Measurements from ENCODE around the gene CDR2L.

Gene CDR2L

DNA sequence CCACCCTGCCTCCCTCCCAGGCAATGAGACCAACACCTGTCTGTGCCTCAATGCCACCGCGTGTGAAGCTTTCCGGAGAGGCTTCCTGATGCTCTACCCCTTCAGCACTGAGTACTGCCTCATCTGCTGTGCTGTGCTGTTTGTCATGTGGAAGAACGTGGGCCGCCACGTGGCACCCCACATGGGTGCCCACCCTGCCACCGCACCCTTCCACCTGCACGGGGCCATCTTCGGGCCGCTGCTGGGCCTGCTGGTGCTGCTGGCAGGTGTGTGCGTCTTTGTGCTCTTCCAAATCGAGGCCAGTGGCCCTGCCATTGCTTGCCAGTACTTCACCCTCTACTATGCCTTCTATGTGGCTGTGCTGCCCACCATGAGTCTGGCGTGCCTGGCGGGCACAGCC, 40.8 kb upstream of the CDR2L start:
- H3K4me3 ChIP-seq (ENCODE audit: low read length), result no peak overlapping the region
- no peak for DNase-seq (ENCODE audit: low read depth)
- TF ChIP-seq, protein P1, sequence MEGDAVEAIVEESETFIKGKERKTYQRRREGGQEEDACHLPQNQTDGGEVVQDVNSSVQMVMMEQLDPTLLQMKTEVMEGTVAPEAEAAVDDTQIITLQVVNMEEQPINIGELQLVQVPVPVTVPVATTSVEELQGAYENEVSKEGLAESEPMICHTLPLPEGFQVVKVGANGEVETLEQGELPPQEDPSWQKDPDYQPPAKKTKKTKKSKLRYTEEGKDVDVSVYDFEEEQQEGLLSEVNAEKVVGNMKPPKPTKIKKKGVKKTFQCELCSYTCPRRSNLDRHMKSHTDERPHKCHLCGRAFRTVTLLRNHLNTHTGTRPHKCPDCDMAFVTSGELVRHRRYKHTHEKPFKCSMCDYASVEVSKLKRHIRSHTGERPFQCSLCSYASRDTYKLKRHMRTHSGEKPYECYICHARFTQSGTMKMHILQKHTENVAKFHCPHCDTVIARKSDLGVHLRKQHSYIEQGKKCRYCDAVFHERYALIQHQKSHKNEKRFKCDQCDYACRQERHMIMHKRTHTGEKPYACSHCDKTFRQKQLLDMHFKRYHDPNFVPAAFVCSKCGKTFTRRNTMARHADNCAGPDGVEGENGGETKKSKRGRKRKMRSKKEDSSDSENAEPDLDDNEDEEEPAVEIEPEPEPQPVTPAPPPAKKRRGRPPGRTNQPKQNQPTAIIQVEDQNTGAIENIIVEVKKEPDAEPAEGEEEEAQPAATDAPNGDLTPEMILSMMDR (IDR thresholded peaks at IDR 0.05; ENCODE audit: insufficient read depth, low read depth, low read length, missing control alignments), result no peak

DNA sequence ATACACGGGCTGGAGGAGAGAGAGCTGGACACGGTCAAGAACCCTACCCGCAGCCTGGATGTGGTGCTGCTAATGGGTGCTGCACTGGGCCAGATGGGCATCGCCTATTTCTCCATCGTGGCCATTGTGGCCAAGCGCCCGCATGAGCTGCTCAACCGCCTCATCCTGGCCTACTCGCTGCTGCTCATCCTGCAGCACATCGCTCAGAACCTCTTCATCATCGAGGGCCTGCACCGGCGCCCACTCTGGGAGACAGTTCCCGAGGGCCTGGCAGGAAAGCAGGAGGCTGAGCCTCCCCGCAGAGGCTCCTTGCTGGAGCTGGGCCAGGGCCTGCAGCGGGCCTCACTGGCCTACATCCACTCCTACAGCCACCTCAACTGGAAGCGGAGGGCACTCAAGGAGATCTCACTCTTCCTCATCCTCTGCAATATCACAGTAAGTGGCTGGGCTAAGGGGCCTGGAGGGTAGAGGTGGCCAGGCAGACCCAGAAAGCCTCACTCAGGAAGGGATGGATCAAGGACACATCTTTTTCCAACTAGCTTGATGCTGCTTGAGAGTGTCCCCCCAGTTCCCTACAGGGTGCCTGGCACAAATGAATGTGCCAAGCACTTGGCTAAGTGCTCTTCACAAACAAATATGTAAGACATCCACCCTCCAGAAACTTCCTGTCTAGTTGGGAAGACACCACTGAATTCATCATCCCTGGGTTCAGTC, 40.2 kb upstream of the CDR2L start:
- TF ChIP-seq, protein P1 (IDR thresholded peaks at IDR 0.05; ENCODE audit: insufficient read depth, low read depth, low read length, missing control alignments), result no peak
- no peak overlapping the region for H3K4me3 ChIP-seq (ENCODE audit: low read length)
- DNase-seq (ENCODE audit: low read depth), result no peak

DNA sequence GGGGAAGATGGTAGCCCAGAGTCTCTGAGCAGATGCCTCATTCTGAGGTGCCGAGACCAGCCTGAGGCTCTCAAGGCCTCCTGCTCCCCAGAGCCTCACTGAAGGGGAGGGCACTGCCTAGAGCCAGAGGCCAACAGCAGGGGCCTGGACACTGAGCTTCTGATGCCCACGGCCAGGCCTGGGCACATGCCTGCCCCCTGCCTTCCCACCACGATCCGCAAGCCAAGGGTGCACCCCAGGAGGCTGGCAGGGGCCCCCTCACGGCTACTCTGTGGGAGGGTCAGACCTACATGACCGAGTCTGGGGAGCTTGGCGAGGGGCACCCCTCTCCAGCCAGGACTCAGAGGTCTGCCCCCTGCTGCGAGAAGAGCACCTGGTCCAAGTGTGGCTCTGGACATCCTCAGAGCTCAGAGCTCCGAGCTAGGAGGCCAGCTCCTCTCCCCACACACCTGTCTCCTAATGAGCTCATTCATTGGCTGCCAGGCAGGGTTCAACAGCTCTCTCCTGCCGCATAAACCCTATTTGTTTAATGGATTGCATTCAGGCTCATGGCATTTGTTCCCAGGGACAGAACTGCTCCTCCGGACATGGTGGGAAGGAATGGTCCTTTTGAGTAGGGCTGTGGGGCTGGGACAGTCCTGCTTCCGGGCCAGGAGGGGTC, 37.8 kb upstream of the CDR2L start:
- TF ChIP-seq, protein P1 (IDR thresholded peaks at IDR 0.05; ENCODE audit: insufficient read depth, low read depth, low read length, missing control alignments), result no peak
- DNase-seq (ENCODE audit: low read depth), result no peak
- H3K4me3 ChIP-seq (ENCODE audit: low read length), result no peak overlapping the region

DNA sequence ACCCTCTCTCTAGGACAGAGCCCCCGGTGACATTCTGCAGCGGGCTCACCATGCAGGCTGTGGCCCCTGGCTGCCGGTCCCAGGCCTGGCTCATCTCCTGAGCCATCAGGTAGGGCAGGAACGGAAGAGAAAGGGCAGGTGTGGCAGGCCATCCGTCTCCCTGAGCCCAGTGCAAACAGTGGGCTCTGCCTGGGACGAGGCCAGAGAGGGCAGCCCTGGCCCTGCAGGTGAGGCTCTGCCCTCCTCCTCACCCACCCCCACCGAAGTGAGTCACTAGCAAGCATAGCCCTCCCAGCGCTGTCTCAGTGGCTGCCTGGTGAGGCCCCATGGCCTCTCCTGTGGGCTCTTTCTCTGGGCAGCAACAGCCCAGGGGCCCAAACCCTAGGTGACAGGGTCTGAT, 37.2 kb upstream of the CDR2L start:
- TF ChIP-seq, protein P1 (IDR thresholded peaks at IDR 0.05; ENCODE audit: insufficient read depth, low read depth, low read length, missing control alignments), result no peak
- no peak overlapping the region for H3K4me3 ChIP-seq (ENCODE audit: low read length)
- DNase-seq (ENCODE audit: low read depth), result peak; percentile 45

DNA sequence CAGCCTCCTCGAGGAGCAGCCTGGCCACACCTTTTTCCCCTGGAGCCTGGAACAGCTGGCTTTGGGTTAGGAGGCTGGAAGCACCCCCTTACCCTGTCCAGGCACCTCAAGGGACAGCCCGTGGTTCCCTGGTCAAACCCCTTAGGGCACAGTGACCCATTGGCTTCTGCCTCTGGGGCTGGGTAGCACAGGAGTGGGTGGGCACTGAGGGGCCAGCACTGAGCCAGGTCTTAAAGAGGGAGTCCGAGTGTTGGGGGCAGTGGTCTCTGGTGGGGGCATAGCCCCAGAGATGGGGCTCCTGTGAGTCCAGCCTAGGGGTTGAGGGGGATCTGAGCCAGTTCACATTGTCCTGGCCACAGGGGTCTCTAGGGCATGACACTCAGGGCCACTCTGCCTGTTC, 36.4 kb upstream of the CDR2L start:
- no peak overlapping the region for H3K4me3 ChIP-seq (ENCODE audit: low read length)
- TF ChIP-seq, protein P1 (IDR thresholded peaks at IDR 0.05; ENCODE audit: insufficient read depth, low read depth, low read length, missing control alignments), result no peak
- DNase-seq (ENCODE audit: low read depth), result no peak

DNA sequence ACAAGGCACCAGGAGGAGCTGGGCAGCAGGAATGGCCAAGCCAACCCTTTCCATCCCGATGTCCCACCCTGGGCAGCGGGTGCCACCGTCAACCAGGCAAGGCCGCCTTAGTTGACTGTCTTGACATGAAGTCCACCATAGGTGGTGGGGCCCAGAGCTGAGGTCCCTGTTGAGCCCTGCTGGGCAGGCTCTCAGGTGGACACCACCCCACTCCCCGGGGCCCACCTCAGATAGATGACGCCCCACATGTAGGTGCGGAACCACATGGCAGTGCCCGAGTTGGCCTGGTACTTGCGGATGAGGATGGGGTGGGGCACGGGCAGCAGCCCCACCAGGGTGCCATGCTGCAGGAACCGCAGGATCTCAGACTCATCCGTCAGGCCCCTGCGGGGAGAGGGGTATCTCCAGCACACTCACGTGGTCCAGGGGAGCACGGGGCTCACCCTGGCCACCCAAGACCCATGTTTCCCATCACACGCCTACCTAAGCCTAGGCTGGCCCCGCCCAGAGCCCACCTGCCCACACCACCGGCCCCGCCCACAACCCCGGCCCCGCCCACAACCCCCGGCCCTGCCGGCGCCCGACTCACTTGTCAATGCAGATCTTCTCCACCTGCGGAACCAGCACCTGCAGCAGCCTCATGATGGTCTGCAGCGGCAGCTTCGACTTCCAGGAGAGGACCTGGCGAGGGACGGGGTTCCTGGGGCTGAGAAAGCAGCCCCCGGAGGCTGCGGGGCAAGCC, 35.6 kb upstream of the CDR2L start:
- no peak overlapping the region for H3K4me3 ChIP-seq (ENCODE audit: low read length)
- TF ChIP-seq, protein P1 (IDR thresholded peaks at IDR 0.05; ENCODE audit: insufficient read depth, low read depth, low read length, missing control alignments), result no peak
- no peak for DNase-seq (ENCODE audit: low read depth)
